Thyroid gland (tissue), 4 donors: ENCODE data around the gene OR5L1.

Source experiments
- CTCF ChIP-seq, 6 experiments: fragments of 200-600 bp in 3 of 6; fragments of 450-650 bp in 3 of 6; sonication (generic) in 3 of 6; IDR thresholded peaks; one replicate each; pipeline ENCODE4 v1.5.1; 2016 to 2019; ENCODE audit warnings: antibody characterized with exemption in 6 of 6, mild to moderate bottlenecking in 2 of 6, inconsistent platforms in 1 of 6, moderate library complexity in 1 of 6
- POLR2A ChIP-seq, 2 donors: fragments of 450-650 bp; IDR thresholded peaks; one replicate each; pipeline ENCODE4 v1.6.1; 2017; ENCODE audit warnings: antibody characterized with exemption in 2 of 2, mild to moderate bottlenecking in 2 of 2, moderate library complexity in 1 of 2

DNA sequence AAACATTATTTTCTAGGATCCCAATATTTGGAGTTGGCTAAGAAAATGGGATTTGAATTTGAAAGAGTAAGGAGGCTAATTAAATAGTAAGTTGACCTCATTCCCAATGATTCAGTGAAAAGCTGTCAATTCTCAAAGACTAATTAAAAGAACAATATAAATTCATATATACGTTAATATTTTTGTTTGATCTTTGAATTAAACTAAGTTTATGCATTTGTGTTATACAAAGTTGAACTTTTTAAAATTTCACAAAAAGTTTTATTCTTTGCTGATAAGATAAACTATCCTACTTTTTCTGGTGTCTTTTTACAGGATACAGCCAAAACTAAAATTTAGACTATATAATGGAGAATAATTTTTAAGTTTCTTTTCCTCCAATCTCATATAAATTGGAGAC is at the start of gene OR5L1:
- no peak for TF ChIP-seq CTCF (IDR thresholded peaks at IDR 0.05)
- no peak for TF ChIP-seq POLR2A (IDR thresholded peaks at IDR 0.05)
